Mesodermal cell (in vitro differentiated cells): ENCODE results near the gene ATIC.
A peak's percentile ranks its signal among the peaks of the same experiment; 100 is the strongest.

Experiments
- H3K27ac ChIP-seq: 2 replicates; pipeline ENCODE4 v1.7.0; 2013; ENCODE audit warnings: mild to moderate bottlenecking, low read depth, low read length, moderate library complexity; ENCODE audit not compliant: severe bottlenecking
- H3K36me3 ChIP-seq: 2 replicates; pipeline ENCODE4 v1.7.1; 2013; ENCODE audit warnings: mild to moderate bottlenecking, low read length, moderate library complexity; ENCODE audit not compliant: control insufficient read depth, insufficient read depth
- H3K4me1 ChIP-seq: one replicate; pipeline ENCODE4 v1.7.1; 2013; ENCODE audit warnings: mild to moderate bottlenecking, low read length; ENCODE audit not compliant: insufficient read depth, control insufficient read depth, poor library complexity, severe bottlenecking
- H3K4me3 ChIP-seq: 2 replicates; pipeline ENCODE4 v1.7.0; 2013; ENCODE audit warnings: low read length, control low read depth, mild to moderate bottlenecking; ENCODE audit not compliant: insufficient read depth, poor library complexity, severe bottlenecking; ENCODE audit errors: extremely low read depth
- H3K9me3 ChIP-seq: 2 replicates; pipeline ENCODE4 v1.7.1; 2013; ENCODE audit warnings: mild to moderate bottlenecking, low read length, moderate library complexity; ENCODE audit not compliant: control insufficient read depth
- WGBS, 2 experiments: methylation state at CpG; one replicate each; pipeline ENCODE4 v1.1.5; 2013; ENCODE audit warnings: missing lambda C conversion rate in 2 of 2; ENCODE audit not compliant: insufficient coverage in 2 of 2; 5-methylcytosine and 5-hydroxymethylcytosine counted together

Gene ATIC

DNA sequence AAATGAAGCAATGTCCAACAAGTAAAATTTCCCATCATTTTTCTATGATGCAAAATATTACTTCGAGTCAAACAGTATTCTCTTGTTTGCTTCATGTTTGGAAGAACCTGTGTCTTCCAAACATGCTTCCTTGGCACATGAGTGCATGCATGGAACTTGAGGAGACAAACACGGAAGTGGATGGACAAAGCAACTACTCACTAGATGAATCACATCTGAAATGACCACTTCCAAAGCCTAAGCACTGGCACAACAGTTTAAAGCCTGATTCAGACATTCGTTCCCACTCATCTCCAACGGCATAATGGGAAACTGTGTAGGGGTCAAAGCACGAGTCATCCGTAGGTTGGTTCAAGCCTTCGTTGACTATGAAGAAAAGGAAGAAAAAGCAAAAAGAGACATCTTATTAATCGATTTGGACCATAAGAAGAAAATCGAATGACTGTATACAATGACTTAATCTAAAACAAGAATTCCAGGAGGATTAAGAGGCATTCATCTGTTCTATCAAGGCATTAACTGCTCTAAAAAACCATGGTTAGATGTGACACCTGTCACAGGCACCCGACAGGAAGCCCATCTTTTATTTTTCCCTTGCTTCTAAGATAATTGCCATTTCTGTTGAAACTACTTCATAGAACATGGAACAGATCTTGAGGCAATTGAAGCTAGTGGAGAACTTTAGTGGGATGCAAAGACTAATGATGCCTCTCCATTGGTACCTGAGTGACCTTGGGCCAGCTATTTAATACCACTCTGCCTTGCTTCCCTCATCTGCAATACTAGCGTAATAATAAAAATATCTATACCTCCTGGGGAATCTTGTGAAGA is 56.0 kb downstream of the ATIC start:
- H3K27ac ChIP-seq: no peak overlapping the region
- H3K4me1 ChIP-seq: no peaks in the 10 kb centered on the region
- H3K9me3 ChIP-seq: no peaks in the 10 kb centered on the region
- 92 to 100% methylated on average over 2 to 8 of the region's 11 CpGs for WGBS, 2 experiments
- peaks cover 96% of the 10 kb centered on the region for H3K36me3 ChIP-seq
- H3K4me3 ChIP-seq: no peak overlapping the region

- Histone ChIP-seq H3K9me3 (no peaks in the 10 kb centered on the region), H3K4me3 (no peak overlapping the region), H3K27ac (no peak overlapping the region), H3K36me3 (peaks cover 94% of the 10 kb centered on the region), H3K4me1 (no peaks in the 10 kb centered on the region)
Observed at GRCh38 chr2:215368493-215368809, 56.6 kb downstream of the ATIC start.

DNA sequence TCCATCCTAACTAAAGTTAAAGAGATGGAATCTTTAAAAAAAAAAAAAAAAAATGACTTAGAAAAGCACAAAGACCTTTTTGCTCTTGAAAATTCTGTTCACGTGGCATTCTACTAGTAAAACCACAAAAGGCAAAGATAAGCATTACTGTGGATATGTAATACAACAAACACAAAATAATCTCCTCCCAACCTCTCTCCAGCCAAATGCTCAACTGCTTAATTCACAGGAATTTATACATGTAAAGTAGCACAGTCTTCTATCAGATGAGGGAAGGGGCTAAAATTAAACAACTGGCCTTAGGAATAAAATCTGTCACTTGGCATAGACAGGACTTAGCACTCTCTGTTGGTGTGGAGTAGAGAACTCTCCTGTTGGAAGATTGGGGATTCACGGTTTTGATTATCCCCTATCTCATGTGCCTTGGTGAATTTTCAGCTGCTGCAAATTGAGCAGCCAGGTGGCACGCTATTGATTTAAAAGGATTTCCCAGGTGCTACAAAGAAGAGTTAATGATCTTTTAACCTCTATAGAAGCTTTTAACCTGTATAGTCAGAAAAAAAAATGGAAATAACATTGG is 57.4 kb downstream of the ATIC start:
- no peak overlapping the region for H3K27ac ChIP-seq
- H3K9me3 ChIP-seq: no peaks in the 10 kb centered on the region
- no CpG with 5 or more reads among the region's 3 CpGs for WGBS, 2 experiments
- H3K4me1 ChIP-seq: no peaks in the 10 kb centered on the region
- no peak overlapping the region for H3K4me3 ChIP-seq
- peaks cover 94% of the 10 kb centered on the region for H3K36me3 ChIP-seq

DNA sequence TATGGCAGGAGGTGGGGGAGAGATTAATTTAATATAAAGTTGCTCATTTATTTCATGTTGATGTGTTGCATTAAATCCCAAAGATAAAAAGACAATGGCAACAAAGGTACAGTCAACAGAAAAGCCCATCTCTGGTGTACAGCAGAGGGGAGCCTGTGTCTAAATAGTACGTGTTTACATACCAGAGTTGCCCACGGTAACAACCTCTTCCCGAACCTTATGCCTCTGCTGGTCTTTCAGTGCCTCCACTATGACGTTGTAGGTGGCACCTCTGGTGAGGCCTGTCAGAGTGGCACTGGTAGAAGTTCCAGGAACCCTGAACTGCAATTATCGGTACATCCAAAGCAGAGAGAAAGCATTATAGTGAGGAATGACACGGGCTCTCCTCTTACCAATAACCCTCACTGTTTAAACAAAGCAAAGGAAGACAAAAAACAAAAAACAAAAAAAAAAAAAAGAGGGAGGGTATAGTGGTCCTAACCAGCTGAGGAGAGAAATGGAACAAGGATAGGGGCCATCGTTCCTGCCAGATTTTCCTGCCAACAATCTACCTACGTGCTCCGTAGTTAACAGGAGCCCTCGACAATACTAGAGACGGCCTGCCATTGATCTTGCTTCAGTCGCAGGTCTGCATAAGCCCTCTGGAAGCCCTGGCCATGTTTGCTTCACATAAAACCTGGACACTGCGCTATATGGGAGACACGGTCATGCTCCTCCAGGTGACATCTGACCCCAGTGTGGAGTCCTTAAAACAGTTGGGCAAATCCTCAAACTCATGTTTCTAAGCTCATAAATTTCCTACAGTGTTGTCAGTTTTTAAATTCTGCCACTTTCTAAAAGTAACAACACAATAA is 58.5 kb downstream of the ATIC start:
- Histone ChIP-seq H3K4me1 (no peaks in the 10 kb centered on the region), H3K36me3 (peaks cover 94% of the 10 kb centered on the region), H3K27ac (peak overlapping the region; percentile 52), H3K4me3 (no peak overlapping the region), H3K9me3 (no peaks in the 10 kb centered on the region)
- 80 to 82% methylated on average over 12 of the region's 14 CpGs for WGBS, 2 experiments

GRCh38 chr2:215371915-215372897 is 60.3 kb downstream of the ATIC start:
- Histone ChIP-seq H3K36me3 (peaks cover 93% of the 10 kb centered on the region), H3K9me3 (no peaks in the 10 kb centered on the region), H3K4me3 (no peak overlapping the region), H3K4me1 (no peaks in the 10 kb centered on the region), H3K27ac (no peak overlapping the region)
- 92 to 97% methylated on average over 11 to 14 of the region's 14 CpGs for WGBS, 2 experiments

- Histone ChIP-seq H3K36me3 (peaks cover 93% of the 10 kb centered on the region), H3K9me3 (no peaks in the 10 kb centered on the region), H3K27ac (no peak overlapping the region), H3K4me3 (no peak overlapping the region), H3K4me1 (no peaks in the 10 kb centered on the region)
- 99 to 100% methylated on average over 7 to 8 of the region's 9 CpGs for WGBS, 2 experiments
Observed at GRCh38 chr2:215372968-215373649, 61.2 kb downstream of the ATIC start.

DNA sequence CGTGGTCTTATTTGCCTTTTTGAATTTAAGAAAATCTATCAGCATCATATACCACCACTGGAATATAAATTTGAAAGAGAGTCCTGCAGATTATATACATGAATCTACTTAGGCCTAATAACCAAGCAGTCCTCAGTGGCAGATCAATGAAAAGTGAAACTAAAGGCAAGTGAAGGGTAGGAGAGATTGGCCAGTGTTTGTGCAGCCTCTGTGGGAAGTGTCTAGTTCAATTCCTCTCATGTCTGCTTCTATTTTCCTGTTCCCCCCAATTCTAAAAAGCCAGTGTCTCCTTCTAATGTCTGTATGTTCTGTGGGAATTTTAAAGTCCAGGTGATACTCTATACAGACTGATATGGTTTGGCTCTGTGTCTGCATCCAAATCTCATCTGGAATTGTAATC is 62.1 kb downstream of the ATIC start:
- no peak overlapping the region for H3K4me3 ChIP-seq
- no peaks in the 10 kb centered on the region for H3K9me3 ChIP-seq
- WGBS, 2 experiments: no CpG with 5 or more reads among the region's 1 CpG
- H3K27ac ChIP-seq: no peak overlapping the region
- H3K4me1 ChIP-seq: no peaks in the 10 kb centered on the region
- H3K36me3 ChIP-seq: peaks cover 94% of the 10 kb centered on the region

- Histone ChIP-seq H3K9me3 (no peaks in the 10 kb centered on the region), H3K27ac (no peak overlapping the region), H3K4me1 (no peaks in the 10 kb centered on the region), H3K36me3 (peaks cover 94% of the 10 kb centered on the region), H3K4me3 (no peak overlapping the region)
- WGBS, 2 experiments: 98 to 100% methylated on average over 8 to 10 of the region's 10 CpGs
Observed at GRCh38 chr2:215374642-215375466, 63.0 kb downstream of the ATIC start.

DNA sequence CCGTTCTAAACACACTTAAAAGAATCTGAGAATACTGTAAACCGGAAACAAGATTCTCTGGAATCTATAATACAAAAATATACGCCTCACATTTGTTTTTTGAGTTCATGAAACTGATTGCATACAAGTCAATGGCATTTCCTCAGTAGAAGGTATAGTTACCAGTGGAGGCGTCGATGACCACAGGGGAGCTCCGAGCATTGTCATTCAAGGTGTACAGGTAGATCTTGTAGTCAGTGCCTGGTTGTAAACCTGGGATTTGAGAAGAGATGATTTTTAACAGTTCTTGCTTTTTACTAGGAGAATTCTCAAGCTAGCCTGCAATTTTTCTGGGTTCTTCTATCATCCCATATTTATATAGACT is 63.6 kb downstream of the ATIC start:
- WGBS, 2 experiments: 98 to 100% methylated on average over 3 to 4 of the region's 6 CpGs
- Histone ChIP-seq H3K4me1 (no peaks in the 10 kb centered on the region), H3K36me3 (peaks cover 94% of the 10 kb centered on the region), H3K4me3 (no peak overlapping the region), H3K9me3 (no peaks in the 10 kb centered on the region), H3K27ac (peak overlapping the region; percentile 36)
